GM23338 (cell line): ENCODE data around the gene CX3CR1. TPM values are rescaled to one million over a fixed set of nuclear protein-coding genes. Genes with fewer than 3 reads are reported as not detected.
A peak's percentile ranks its signal among the peaks of the same experiment; 100 is the strongest.

Experiments
- ATAC-seq: fragments of 200-7000 bp; cut with Tn5 transposase; 3 replicates; pipeline ENCODE4 v1.9.1; 2020
- DNase-seq: peaks from one replicate; pipeline ENCODE4 v3.0.0-alpha.2; 2015; ENCODE audit warnings: low spot score
- H2AFZ ChIP-seq: fragments of 200-600 bp; sonication (generic); 2 replicates; pipeline ENCODE4 v1.8.0; 2016; ENCODE audit warnings: antibody characterized with exemption, mild to moderate bottlenecking, moderate library complexity
- H3F3A ChIP-seq: fragments of 200-600 bp; sonication (generic); replicated peaks from 2 replicates; pipeline ENCODE4 v1.8.0; 2017; ENCODE audit warnings: antibody characterized with exemption, mixed run types, low read depth
- H3K27ac ChIP-seq: fragments of 200-600 bp; sonication (generic); 2 replicates; pipeline ENCODE4 v1.6.1; 2016; ENCODE audit warnings: low read depth
- H3K27me3 ChIP-seq: fragments of 200-600 bp; sonication (generic); 2 replicates; pipeline ENCODE4 v1.8.0; 2016; ENCODE audit warnings: mild to moderate bottlenecking, mixed run types, moderate library complexity; ENCODE audit not compliant: insufficient read depth
- H3K36me3 ChIP-seq: fragments of 200-600 bp; sonication (generic); 2 replicates; pipeline ENCODE4 v1.8.0; 2016; ENCODE audit warnings: mild to moderate bottlenecking; ENCODE audit not compliant: insufficient read depth
- H3K4me1 ChIP-seq: fragments of 200-600 bp; sonication (generic); 2 replicates; pipeline ENCODE4 v1.8.0; 2016; ENCODE audit warnings: mild to moderate bottlenecking, moderate library complexity; ENCODE audit not compliant: insufficient read depth
- H3K4me2 ChIP-seq: fragments of 200-600 bp; sonication (generic); 2 replicates; pipeline ENCODE4 v1.7.1; 2017; ENCODE audit warnings: mixed run types
- H3K4me3 ChIP-seq: fragments of 200-600 bp; sonication (generic); 2 replicates; pipeline ENCODE4 v1.6.1; 2016; ENCODE audit warnings: mixed run types
- H3K79me2 ChIP-seq: fragments of 200-600 bp; sonication (generic); replicated peaks from 2 replicates; pipeline ENCODE4 v1.8.0; 2017; ENCODE audit warnings: mild to moderate bottlenecking; ENCODE audit not compliant: insufficient read depth
- H3K9me2 ChIP-seq: fragments of 200-600 bp; sonication (generic); 2 replicates; pipeline ENCODE4 v1.8.0; 2017; ENCODE audit not compliant: insufficient read depth
- H4K20me1 ChIP-seq: fragments of 200-600 bp; sonication (generic); replicated peaks from 2 replicates; pipeline ENCODE4 v1.8.0; 2017; ENCODE audit warnings: mild to moderate bottlenecking; ENCODE audit not compliant: insufficient read depth
- H3K27ac Mint-ChIP-seq: 2 replicates; pipeline ENCODE4 v1.8.0; 2020; ENCODE audit warnings: inconsistent platforms, mild to moderate bottlenecking, moderate library complexity, mixed read lengths
- H3K27me3 Mint-ChIP-seq: 3 replicates; pipeline ENCODE4 v1.8.0; 2022; ENCODE audit warnings: low read depth, mild to moderate bottlenecking, moderate library complexity, mixed read lengths, inconsistent platforms; ENCODE audit not compliant: insufficient read depth, poor library complexity
- H3K36me3 Mint-ChIP-seq: 3 replicates; pipeline ENCODE4 v1.8.0; 2021; ENCODE audit warnings: low read depth, mild to moderate bottlenecking, inconsistent platforms, moderate library complexity, mixed read lengths
- H3K4me1 Mint-ChIP-seq: 3 replicates; pipeline ENCODE4 v1.8.0; 2020; ENCODE audit warnings: mild to moderate bottlenecking, inconsistent platforms, mixed read lengths
- H3K4me3 Mint-ChIP-seq: 3 replicates; pipeline ENCODE4 v1.8.0; 2021; ENCODE audit warnings: moderate library complexity, mild to moderate bottlenecking, inconsistent platforms, mixed read lengths
- H3K9me3 Mint-ChIP-seq: 3 replicates; pipeline ENCODE4 v1.8.0; 2020; ENCODE audit warnings: moderate library complexity, mild to moderate bottlenecking, inconsistent platforms, mixed read lengths
- CREB1 ChIP-seq: fragments of 250-450 bp; sonication (Bioruptor Pico); IDR thresholded peaks from 2 replicates; pipeline ENCODE4 v1.5.0; 2020; ENCODE audit warnings: low read depth, mild to moderate bottlenecking, moderate library complexity
- CTCF ChIP-seq, 2 experiments: fragments of 200-600 bp in 1 of 2; sonication (generic) in 1 of 2; conservative IDR thresholded peaks; 2 replicates each; pipeline versions ENCODE4 v1.5.1 to v1.6.1; 2016 to 2017; ENCODE audit warnings: antibody characterized with exemption in 2 of 2, low read depth in 2 of 2, mild to moderate bottlenecking in 2 of 2, moderate library complexity in 1 of 2
- ETS1 ChIP-seq: IDR thresholded peaks from 2 replicates; pipeline ENCODE4 v1.6.1; 2016; ENCODE audit warnings: antibody characterized with exemption
- EZH2phosphoT487 ChIP-seq: fragments of 200-600 bp; sonication (generic); IDR thresholded peaks from one replicate; pipeline ENCODE4 v1.8.1; 2018; ENCODE audit warnings: antibody characterized with exemption; ENCODE audit not compliant: unreplicated experiment
- JUNB ChIP-seq: IDR thresholded peaks from one replicate; pipeline ENCODE4 v1.6.1; 2016; ENCODE audit warnings: antibody characterized with exemption; ENCODE audit not compliant: unreplicated experiment
- NANOG ChIP-seq: IDR thresholded peaks from 2 replicates; pipeline ENCODE4 v1.6.1; 2016; ENCODE audit warnings: antibody characterized with exemption, borderline replicate concordance
- POLR2AphosphoS5 ChIP-seq: IDR thresholded peaks from 2 replicates; pipeline ENCODE4 v1.6.1; 2016; ENCODE audit warnings: antibody characterized with exemption, low read depth
- ZNF114 ChIP-seq: fragments of 250-450 bp; sonication (Bioruptor Pico); IDR thresholded peaks from 2 replicates; pipeline ENCODE4 v1.5.0; 2020; ENCODE audit warnings: mild to moderate bottlenecking, moderate library complexity
- ZNF331 ChIP-seq: fragments of 250-450 bp; sonication (Bioruptor Pico); IDR thresholded peaks from 2 replicates; pipeline ENCODE4 v1.5.0; 2020; ENCODE audit warnings: low read depth, mild to moderate bottlenecking, moderate library complexity
- ZNF462 ChIP-seq: fragments of 250-450 bp; sonication (Bioruptor Pico); IDR thresholded peaks from 2 replicates; pipeline ENCODE4 v1.5.0; 2020; ENCODE audit warnings: mild to moderate bottlenecking, moderate library complexity
- polyA plus RNA-seq: library from polyadenylated mRNA; unstranded; fragments of >200 nt; fragmentation: Nextera tagmentation; extraction: Ambion mirVana; gene quantifications from 2 replicates; pipeline ENCODE4 v1.2.1, GENCODE V29; 2016
- total RNA-seq: library from RNA; depleted of rRNA; stranded (reverse); fragments of >200 nt; shearing (Covaris generic); gene quantifications from 2 replicates; pipeline ENCODE4 v1.2.3, GENCODE V29; 2014

CX3CR1 gene
- total and polyA plus RNA-seq, 2 experiments from 2014 or later, result 0.24 to 0.42 TPM

- no peak overlapping the region for H3K4me2 ChIP-seq
- H3K9me2 ChIP-seq, result no peaks in the 10 kb centered on the region
- H2AFZ ChIP-seq, result no peak overlapping the region
- Mint-ChIP-seq H3K4me1 (peaks cover 5% of the 10 kb centered on the region), H3K4me3 (no peak overlapping the region), H3K27ac (no peak overlapping the region), H3K36me3 (no peaks in the 10 kb centered on the region), H3K27me3 (peaks cover 10% of the 10 kb centered on the region), H3K9me3 (no peaks in the 10 kb centered on the region)
- no peak overlapping the region for H3K4me3 ChIP-seq
- no peak for DNase-seq
- TF ChIP-seq NANOG (no peak), ZNF114 (CRISPR knock-in tag) (no peak), CTCF (conservative IDR thresholded peaks at IDR 0.05; ENCODE audit: low read depth in 2 of 2) (peak in 1 of 2 experiments; percentile 26; a peak in 2 of 4 replicates)
- H3K27ac ChIP-seq, result no peak overlapping the region
- H3K36me3 ChIP-seq, result no peaks in the 10 kb centered on the region
- no peaks in the 10 kb centered on the region for H3K79me2 ChIP-seq
- H3F3A ChIP-seq, result no peaks in the 10 kb centered on the region
- H3K27me3 ChIP-seq, result no peaks in the 10 kb centered on the region
- ATAC-seq, result peak; percentile 52
- H4K20me1 ChIP-seq, result no peaks in the 10 kb centered on the region
- H3K4me1 ChIP-seq, result no peaks in the 10 kb centered on the region; the same call in 1 of the 2 replicates
These were observed 1.8 kb downstream of the CX3CR1 start for GRCh38 chr3:39277893-39278615.

- ATAC-seq, result no peak
- Histone ChIP-seq H3F3A (no peaks in the 10 kb centered on the region), H2AFZ (no peak overlapping the region), H3K27me3 (no peaks in the 10 kb centered on the region), H3K4me2 (no peak overlapping the region), H3K79me2 (no peaks in the 10 kb centered on the region), H3K4me3 (no peak overlapping the region), H3K36me3 (no peaks in the 10 kb centered on the region), H3K4me1 (no peaks in the 10 kb centered on the region; the same call in 1 of the 2 replicates), H3K27ac (no peak overlapping the region), H4K20me1 (no peaks in the 10 kb centered on the region), H3K9me2 (no peaks in the 10 kb centered on the region)
- Mint-ChIP-seq H3K27me3 (peaks cover 11% of the 10 kb centered on the region), H3K4me3 (no peak overlapping the region), H3K4me1 (peaks cover 5% of the 10 kb centered on the region), H3K9me3 (no peaks in the 10 kb centered on the region), H3K27ac (no peak overlapping the region), H3K36me3 (no peaks in the 10 kb centered on the region)
- DNase-seq, result no peak
- TF ChIP-seq ETS1 (no peak), EZH2phosphoT487 (no peak), CREB1 (no peak), JUNB (no peak), ZNF331 (CRISPR knock-in tag) (no peak), POLR2AphosphoS5 (no peak), NANOG (no peak), CTCF (conservative IDR thresholded peaks at IDR 0.05; ENCODE audit: low read depth in 2 of 2) (no peak), ZNF462 (CRISPR knock-in tag) (no peak)
These were observed 3.1 kb downstream of the CX3CR1 start for GRCh38 chr3:39276746-39277145.
